ENCODE data around the gene TSC22D2.
A peak's percentile ranks its signal among the peaks of the same experiment; 100 is the strongest.

Gene TSC22D2

GRCh38 chr3:150408221-150409124, at the start of gene TSC22D2:
Gene TSC22D2 (plus strand): TSS chr3:150408298. CDS start chr3:150409351, 1,053 bp downstream.
- peak; percentile 60 for DNase-seq

GRCh38 chr3:150359381-150359780, 48.7 kb upstream of the TSC22D2 start:
- no peak for DNase-seq

GRCh38 chr3:150360966-150361365, 47.1 kb upstream of the TSC22D2 start:
- no peak for DNase-seq

- no peak for DNase-seq
Observed at GRCh38 chr3:150362515-150363302, 45.4 kb upstream of the TSC22D2 start.

GRCh38 chr3:150363420-150363819, 44.7 kb upstream of the TSC22D2 start:
- no peak for DNase-seq

- no peak for DNase-seq
Observed at GRCh38 chr3:150365132-150365604, 42.9 kb upstream of the TSC22D2 start.

- no peak for DNase-seq
Observed at GRCh38 chr3:150367757-150368156, 40.3 kb upstream of the TSC22D2 start.

GRCh38 chr3:150370122-150370602, 37.9 kb upstream of the TSC22D2 start:
- no peak for DNase-seq

GRCh38 chr3:150370999-150371398, 37.1 kb upstream of the TSC22D2 start:
- no peak for DNase-seq

GRCh38 chr3:150371741-150372254, 36.3 kb upstream of the TSC22D2 start:
- DNase-seq = no peak

GRCh38 chr3:150372320-150372719, 35.8 kb upstream of the TSC22D2 start:
- no peak for DNase-seq

GRCh38 chr3:150372722-150373121, 35.4 kb upstream of the TSC22D2 start:
- no peak for DNase-seq

- DNase-seq = no peak
Observed at GRCh38 chr3:150373234-150373875, 34.7 kb upstream of the TSC22D2 start.

- no peak for DNase-seq
Observed at GRCh38 chr3:150374975-150375374, 33.1 kb upstream of the TSC22D2 start.

GRCh38 chr3:150376001-150376848, 31.9 kb upstream of the TSC22D2 start:
- DNase-seq = no peak

GRCh38 chr3:150377601-150378300, 30.3 kb upstream of the TSC22D2 start:
- no peak for DNase-seq

- DNase-seq = no peak
Observed at GRCh38 chr3:150378301-150378748, 29.8 kb upstream of the TSC22D2 start.

GRCh38 chr3:150379469-150379868, 28.6 kb upstream of the TSC22D2 start:
- no peak for DNase-seq

- no peak for DNase-seq
Observed at GRCh38 chr3:150384296-150385212, 23.5 kb upstream of the TSC22D2 start.
